DND-41 (cell line): Measurements from ENCODE around the gene MINDY4.

Experiments
- CTCF ChIP-seq: IDR thresholded peaks from 2 replicates; pipeline ENCODE4 v1.5.1; 2012; ENCODE audit warnings: borderline replicate concordance, low read length, moderate library complexity, mild to moderate bottlenecking; ENCODE audit not compliant: poor library complexity, severe bottlenecking; ENCODE audit errors: extremely low read depth
- EZH2 ChIP-seq: IDR thresholded peaks from 3 replicates; pipeline ENCODE4 v1.6.1; 2012; ENCODE audit warnings: borderline replicate concordance, low read depth, mild to moderate bottlenecking, moderate library complexity, low read length, inconsistent platforms; ENCODE audit not compliant: severe bottlenecking

- TF ChIP-seq CTCF: no peak
- no peak for TF ChIP-seq EZH2
Measured at GRCh38 chr7:30877993-30878392, 106.8 kb downstream of the MINDY4 start.
